GM18858 (cell line): Measurements from ENCODE around the gene CLIP3.
"Not testable (repeated sequence)": the region's sequence is repeated elsewhere in the genome, so short reads cannot be mapped to it uniquely, and the experiment has no call there.

Experiments
- ATAC-seq: cut with Tn5 transposase; IDR thresholded peaks from one replicate; pipeline ENCODE4 v1.9.1; 2021; ENCODE audit not compliant: unreplicated experiment

The CLIP3 gene

GRCh38 chr19:36032251-36033104 is at the start of gene CLIP3:
Gene CLIP3 (minus strand): TSS chr19:36032873. CDS start chr19:36032357, 516 bp downstream.
- ATAC-seq = no peak

DNA sequence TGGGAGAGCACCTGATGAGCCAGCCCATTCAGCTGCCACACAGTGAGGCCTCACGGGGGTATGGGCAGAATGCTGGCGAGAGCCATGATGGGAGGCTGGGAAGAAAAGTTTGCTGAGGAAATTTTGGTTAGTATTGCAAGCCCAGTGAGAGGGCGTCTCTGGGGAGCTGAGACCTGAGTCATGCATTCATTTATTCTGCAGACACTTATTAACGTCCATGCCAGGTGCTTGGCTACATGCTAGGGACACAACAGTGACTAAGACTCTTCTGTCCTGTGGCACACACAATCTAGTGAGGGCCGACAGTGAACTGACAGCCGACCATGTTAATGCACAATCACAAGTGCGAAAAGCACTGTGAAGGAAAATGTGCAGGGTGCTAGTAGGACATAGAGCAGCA is 49.2 kb upstream of the CLIP3 start:
- no peak for ATAC-seq

DNA sequence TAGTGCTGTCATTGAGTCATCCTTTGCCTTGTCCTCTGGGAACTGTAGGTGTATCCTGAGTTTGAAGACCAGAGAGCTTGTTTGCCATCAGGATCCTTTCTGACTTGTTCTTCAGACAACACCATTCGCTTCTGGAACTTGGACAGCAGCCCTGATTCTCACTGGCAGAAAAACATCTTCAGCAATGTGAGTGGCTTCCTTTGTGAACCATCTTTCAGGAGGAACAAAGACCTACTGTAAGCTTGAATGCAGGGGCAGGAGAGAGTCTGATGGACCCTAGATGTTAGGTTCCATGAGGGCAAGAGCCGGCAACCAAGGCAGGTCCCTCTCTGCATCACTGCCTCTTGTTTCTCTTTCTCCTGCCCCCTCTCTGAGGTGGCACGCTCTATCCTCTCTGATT is 48.7 kb upstream of the CLIP3 start:
- no peak for ATAC-seq

DNA sequence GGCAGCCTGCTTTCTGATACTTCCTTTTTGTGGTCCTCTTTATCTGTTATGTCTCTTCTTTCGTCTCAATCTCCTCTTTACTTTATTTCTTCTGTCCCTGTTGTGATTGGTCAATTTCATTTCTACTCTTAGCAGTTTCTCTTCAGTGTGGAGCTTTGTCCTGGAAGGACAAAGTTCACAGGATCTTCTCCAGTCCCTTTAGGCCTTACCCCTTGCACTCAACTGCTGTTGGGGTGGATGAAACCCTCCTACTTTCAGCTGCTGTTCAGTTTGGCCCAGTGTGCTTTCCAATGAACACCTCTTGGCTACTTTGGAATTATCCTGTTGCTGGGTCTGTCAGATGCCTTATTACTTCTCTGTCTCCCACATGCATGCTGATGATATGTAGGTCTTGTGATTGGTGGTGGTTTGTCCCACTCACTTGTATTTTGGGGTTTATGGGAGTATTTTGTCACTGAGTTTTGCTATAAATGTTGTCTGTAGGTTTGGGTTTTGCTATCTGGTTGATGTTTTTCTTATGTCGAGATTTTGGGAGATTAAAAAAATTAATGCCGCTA is 46.8 kb upstream of the CLIP3 start:
- ATAC-seq = no peak

- ATAC-seq = no peak
These were observed 40.6 kb upstream of the CLIP3 start for GRCh38 chr19:36073121-36073876.

DNA sequence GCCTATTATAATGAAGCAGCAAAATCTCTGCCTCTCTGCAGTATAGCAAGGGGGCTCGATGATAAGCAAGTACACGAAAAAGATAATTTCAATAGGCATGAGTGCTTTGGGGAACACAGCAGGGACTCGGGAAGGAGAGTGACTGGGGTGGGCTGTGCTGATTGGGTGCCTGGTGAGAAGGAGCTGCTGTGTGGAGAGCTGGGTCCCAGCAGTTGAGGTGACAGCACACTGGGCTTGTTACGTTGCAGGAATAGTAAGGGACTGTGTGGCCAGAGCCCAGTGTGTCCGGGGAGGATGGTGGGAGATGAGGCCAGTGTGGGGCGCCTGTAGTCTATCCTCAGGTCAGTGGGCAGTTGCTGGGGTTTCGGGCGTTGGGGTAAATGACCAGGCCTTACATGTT is 39.4 kb upstream of the CLIP3 start:
- ATAC-seq = no peak

GRCh38 chr19:36068810-36069499 is 36.3 kb upstream of the CLIP3 start:
- not testable (repeated sequence) for ATAC-seq

DNA sequence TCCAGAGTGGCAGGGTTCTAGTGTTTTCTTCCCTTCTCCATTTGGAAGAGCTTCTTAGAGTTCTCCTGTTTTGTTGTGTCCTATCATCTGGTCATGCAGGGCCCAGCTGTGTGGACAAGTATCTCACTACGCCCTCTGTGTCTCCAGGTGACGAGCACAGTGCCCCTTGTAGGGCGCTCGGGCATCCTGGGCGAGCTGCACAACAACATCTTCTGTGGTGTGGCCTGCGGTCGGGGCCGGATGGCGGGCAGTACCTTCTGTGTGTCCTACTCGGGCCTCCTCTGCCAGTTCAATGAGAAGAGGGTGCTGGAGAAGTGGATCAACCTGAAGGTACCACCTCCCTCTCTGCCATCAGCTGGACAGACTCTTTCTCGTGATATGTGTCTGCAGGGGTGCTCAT is 35.0 kb upstream of the CLIP3 start:
- no peak for ATAC-seq

DNA sequence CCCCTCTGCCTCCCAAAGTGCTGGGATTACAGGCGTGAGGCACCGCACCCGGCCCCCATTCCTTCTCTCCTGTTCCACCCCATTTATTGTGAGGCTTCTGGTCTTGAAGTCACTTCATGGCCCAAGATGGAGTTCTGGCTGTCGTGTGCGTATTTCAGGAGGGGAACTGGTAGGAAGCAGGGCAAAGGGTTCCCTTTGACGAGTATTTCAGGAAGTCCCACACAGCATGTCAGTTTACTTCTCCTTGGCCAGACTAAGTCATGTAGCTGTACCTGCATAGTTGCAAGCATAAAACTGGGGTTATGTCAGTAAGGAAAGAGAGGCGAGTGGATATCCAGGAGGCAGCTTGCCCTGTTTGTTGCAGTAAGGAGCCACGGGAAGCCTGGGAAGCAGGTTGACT is 32.2 kb upstream of the CLIP3 start:
- ATAC-seq = no peak

DNA sequence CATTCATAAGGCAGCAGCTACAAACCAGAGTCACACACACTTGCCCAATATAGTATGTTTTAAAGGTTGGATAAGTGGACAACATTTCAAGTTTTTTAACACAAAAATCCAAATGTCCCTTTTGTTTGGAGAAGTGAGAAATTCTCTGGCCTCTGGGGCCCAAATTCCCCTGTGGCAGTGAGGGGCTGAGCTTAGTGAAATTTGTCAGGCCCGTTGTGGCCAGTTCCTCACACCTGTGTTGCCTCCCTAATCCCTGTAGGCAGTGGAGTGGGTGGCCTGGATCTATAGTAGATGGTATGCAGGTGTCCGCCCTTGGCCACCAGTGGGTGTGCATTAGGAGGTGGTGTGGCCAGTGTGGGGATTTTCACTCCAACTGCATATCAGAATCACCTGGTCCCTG is 28.7 kb upstream of the CLIP3 start:
- ATAC-seq = no peak

DNA sequence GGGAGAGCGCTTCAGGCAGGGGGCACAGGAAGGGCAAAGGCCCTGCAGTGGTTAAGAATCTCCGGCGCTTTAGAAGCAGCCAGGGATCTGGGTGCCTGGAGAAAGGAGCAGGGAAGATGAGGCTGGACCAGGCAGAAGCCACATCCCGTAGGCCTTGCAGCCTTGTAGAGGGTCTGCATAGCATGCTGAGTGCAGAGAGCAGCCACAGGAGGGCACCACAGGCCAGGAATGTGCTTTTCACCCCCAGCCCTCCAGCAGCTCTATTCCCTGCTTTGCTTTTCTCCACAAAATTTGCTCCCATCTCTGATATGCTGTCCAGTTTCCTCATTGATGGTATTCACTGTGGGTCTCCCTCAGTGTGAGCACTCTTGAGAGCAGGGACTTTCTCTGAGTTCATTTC is 27.8 kb upstream of the CLIP3 start:
- ATAC-seq = no peak

- ATAC-seq = no peak
These were observed 26.7 kb upstream of the CLIP3 start for GRCh38 chr19:36059180-36059910.

- ATAC-seq = no peak
These were observed 26.0 kb upstream of the CLIP3 start for GRCh38 chr19:36058481-36059179.

DNA sequence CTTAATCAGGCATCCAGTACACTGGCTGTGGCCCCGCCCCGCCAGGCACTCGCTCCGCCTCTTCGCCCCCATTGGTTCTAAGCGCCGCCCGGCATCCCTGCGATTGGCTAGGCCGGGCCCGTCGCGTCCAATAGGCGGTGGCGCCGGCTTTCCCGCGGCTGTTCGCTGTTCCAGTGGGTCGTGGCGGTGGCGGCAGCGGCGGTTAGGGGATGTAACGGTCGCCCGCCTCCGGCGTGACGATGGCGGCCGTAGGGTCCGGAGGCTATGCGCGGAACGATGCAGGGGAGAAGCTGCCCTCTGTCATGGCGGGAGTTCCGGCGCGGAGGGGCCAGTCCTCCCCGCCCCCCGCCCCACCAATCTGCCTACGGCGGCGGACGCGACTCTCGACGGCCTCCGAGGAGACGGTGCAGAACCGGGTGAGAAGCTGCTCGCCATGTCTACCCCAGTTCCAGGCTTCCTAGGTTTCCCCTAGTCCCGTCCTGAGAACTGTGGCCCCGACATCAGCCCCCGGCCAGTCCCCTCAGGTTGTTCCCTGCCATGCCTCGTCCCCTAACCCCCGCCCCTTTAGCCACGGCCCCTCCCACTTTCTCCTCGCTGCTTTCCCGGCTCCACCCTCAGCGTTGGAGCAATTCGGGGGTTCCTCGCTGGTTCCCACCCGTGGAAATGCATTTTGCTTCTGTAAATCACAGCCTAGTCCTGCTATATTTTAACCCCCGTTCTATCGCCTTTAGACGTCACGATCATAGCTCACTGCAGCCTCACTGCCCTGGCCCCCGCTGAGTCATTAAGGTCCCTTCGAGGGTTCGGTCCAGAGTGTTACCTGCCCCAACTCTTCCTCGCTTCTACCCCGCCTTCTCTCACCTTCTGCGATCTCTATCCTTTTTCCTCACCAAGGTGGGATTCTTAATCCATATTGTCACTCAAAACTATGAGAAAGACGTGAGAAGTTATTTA is 22.3 kb upstream of the CLIP3 start, which contains the start of gene WDR62:
WDR62 (plus strand) TSS at position 165 of the 954 bp plus-strand sequence; CDS start at position 240, 75 bp downstream.
- ATAC-seq = peak; percentile 44

GRCh38 chr19:36054119-36054732 is 21.6 kb upstream of the CLIP3 start, which contains the start of gene THAP8:
Gene THAP8 (minus strand): TSS chr19:36054285. CDS start chr19:36054217, 68 bp downstream.
- ATAC-seq = peak; percentile 78

GRCh38 chr19:36051637-36052036 is 19.0 kb upstream of the CLIP3 start:
- no peak for ATAC-seq

DNA sequence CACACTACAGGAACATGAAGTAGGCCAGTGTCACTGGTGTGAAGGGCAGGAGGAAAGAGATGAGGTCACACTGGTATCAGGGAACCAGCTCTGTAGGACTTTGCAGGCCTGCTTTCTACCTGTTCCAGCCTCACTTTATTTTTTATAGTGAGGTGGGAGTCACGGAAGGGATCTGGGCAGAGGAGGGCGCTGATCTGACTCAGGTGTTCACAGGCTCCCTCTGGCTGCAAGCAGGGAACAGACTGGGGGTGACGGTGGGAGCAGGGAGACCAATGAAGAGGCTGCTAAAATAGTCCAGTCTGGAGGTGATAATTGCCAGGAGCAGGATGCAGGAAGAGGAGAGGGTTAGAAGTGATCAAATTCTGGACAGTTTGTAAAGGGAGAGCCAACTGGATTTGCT is 18.6 kb upstream of the CLIP3 start:
- ATAC-seq = no peak

- no peak for ATAC-seq
These were observed 16.5 kb upstream of the CLIP3 start for GRCh38 chr19:36049080-36049698.
